ENCODE data around the gene KIAA1217.

DNA sequence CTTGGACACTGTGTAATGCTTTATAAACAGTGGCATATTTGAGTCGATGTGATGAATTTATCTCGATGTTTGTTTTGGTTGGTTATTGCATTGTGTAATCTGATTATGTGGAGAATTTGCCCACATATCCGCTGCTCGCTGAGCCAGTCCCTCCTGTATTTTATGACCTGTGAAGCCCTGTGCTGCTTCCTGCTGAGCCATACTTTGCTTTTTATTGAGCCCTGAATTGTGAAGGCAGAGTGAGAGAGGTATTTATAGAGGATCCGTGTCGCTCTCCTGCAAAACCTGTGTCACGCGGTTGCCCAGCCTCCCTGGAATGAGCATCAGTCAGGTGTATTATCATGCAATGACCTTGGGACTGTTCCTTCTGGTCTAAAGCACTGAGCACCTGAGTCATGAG is 261.1 kb downstream of the KIAA1217 start:
- TF ChIP-seq CBX5 (IDR thresholded peaks at IDR 0.05; ENCODE audit: low read depth, low read length), result no peak
- no peak for TF ChIP-seq RBBP5 (IDR thresholded peaks at IDR 0.05; ENCODE audit: borderline replicate concordance, low read depth, low read length)

Measured in H1 (cell line).